M059J (cell line): ENCODE results near the gene U2AF1L4. TPM values are rescaled to one million over a fixed set of nuclear protein-coding genes. Genes with fewer than 3 reads are reported as not detected.

Source experiments
- DNase-seq: peaks from one replicate; pipeline ENCODE4 v3.0.0-alpha.2; 2012; ENCODE audit warnings: low read depth
- total RNA-seq: library from RNA; depleted of rRNA; stranded (reverse); fragments of >200 nt; shearing (Covaris generic); gene quantifications from 2 replicates; pipeline ENCODE4 v1.2.3, GENCODE V29; 2014; rRNA removed

Gene U2AF1L4, protein sequence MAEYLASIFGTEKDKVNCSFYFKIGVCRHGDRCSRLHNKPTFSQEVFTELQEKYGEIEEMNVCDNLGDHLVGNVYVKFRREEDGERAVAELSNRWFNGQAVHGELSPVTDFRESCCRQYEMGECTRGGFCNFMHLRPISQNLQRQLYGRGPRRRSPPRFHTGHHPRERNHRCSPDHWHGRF
- 18.0 and 24.9 TPM in 2 replicates for total RNA-seq

- peak; percentile 99 for DNase-seq
Observed at GRCh38 chr19:35745328-35746086, at the start of gene U2AF1L4, which contains the start of gene PSENEN. Gene U2AF1L4 (minus strand): TSS chr19:35745418. CDS start chr19:35745391, 27 bp downstream. Gene PSENEN (plus strand): TSS chr19:35745651. CDS start chr19:35745931, 280 bp downstream.

DNA sequence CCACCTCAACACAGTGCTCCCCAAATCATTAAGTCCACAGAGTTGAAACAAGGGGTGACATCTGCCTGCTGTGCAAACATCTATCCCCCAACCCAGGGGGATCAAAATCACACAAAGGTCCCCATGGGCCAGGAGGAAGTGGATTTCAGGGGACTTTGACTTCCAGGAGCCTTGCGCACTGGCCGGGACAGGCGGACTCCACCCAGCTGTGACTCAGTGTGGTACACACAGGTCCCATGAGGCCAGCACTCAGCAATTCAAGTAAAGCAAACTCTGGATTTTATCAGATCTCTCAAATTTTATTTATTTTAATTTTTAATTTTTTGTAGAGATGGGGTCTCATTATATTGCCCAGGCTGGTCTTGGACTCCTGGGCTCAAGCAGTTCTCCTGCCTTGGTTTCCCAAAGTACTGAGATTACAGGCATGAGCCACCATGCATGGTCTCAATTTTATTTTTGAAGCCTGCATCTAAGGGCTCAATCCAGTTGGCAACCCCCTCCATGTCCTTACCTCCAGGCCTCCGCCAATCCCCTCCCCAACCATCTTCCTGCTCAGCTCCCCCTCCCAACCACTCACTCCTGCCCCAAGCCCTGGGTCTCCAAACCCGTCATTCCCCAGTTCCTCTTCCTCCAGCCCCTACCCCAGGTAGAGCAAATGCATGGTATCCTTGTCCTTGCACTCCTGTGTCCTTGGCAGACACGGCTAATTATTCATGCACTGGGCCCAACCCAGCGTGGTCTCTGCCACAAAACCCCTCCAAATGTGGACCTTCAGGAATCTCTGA, 48.4 kb upstream of the U2AF1L4 start:
- DNase-seq: no peak

GRCh38 chr19:35792888-35793287, 47.7 kb upstream of the U2AF1L4 start:
- no peak for DNase-seq

GRCh38 chr19:35792312-35792711, 47.1 kb upstream of the U2AF1L4 start:
- DNase-seq: no peak

- no peak for DNase-seq
Observed at GRCh38 chr19:35791814-35792279, 46.6 kb upstream of the U2AF1L4 start.

- no peak for DNase-seq
Observed at GRCh38 chr19:35790981-35791813, 46.0 kb upstream of the U2AF1L4 start.

GRCh38 chr19:35789978-35790944, 45.0 kb upstream of the U2AF1L4 start:
- DNase-seq: no peak

- no peak for DNase-seq
Observed at GRCh38 chr19:35789195-35789977, 44.2 kb upstream of the U2AF1L4 start.

DNA sequence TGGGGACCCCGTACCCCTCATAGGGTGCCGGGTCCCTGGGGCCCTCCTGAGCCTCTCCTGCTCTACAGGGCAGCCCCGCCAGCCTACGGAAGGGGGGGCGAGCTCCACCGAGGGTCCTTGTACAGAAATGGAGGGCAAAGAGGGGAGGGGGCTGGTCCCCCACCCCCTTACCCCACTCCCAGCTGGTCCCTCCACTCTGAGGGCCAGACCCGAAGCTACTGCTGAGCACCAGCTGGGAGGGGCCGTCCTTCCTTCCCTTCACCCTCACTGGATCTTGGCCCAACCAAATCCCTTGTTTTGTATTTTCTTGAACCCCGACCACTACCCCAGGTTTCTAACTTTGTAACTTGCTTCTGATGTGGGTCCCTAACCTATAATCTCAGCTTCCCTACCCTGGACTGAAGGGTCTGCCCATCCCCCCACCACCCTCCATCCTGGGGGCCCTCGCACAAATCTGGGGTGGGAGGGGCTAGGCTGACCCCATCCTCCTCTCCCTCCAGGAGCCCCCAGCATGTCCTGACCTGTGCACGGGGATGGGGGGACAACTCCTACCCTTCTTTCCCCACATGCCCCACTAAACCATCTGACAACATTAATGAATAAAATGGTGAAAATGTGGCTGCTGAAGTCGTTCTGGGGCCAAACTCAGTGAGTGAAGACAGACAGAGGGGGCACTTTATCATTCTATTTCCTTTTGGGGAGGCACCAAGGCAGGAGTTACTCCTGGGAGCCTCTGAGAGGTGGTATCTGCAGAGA, 43.2 kb upstream of the U2AF1L4 start:
- no peak for DNase-seq

DNA sequence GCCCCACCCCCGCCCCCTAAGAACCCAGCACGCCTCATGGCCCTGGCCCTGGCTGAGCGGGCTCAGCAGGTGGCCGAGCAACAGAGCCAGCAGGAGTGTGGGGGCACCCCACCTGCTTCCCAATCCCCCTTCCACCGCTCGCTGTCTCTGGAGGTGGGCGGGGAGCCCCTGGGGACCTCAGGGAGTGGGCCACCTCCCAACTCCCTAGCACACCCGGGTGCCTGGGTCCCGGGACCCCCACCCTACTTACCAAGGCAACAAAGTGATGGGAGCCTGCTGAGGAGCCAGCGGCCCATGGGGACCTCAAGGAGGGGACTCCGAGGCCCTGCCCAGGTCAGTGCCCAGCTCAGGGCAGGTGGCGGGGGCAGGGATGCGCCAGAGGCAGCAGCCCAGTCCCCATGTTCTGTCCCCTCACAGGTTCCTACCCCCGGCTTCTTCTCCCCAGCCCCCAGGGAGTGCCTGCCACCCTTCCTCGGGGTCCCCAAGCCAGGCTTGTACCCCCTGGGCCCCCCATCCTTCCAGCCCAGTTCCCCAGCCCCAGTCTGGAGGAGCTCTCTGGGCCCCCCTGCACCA, 42.1 kb upstream of the U2AF1L4 start:
- DNase-seq: no peak

GRCh38 chr19:35786299-35787160, 41.3 kb upstream of the U2AF1L4 start:
- DNase-seq: no peak

GRCh38 chr19:35785339-35785627, 40.1 kb upstream of the U2AF1L4 start:
- no peak for DNase-seq

DNA sequence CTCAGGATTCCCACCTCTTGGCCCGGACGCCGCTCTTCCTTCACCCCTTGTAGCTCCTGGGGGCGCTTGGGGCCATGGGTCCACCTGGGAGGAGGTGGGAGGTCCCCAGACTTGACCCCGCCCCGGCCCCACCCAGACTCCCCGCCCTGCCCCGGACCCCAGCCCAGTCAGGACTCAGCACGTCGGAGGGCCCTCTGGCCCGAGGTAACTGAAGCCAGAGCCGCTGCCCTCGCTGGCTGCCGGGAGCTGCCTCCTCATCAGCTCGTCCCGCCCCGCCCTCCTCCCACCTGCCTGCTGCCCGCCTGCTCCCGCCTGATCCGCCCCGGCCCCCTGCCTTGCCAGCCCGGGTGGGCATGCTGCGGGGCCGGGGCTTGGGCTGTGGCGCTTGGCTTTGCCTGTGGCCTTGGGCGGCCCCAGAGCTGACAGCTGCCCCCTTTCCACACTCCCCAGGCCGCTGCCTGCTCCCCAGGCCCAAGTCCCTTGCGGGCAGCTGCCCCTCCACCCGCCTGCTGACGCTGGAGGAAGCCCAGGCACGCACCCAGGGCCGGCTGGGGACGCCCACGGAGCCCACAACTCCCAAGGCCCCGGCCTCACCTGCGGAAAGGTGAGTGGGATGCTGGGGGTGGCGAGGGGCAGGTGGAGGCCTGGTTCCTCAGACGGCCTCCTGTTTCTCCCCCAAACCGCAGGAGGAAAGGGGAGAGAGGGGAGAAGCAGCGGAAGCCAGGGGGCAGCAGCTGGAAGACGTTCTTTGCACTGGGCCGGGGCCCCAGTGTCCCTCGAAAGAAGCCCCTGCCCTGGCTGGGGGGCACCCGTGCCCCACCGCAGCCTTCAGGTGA, 39.5 kb upstream of the U2AF1L4 start:
- no peak for DNase-seq

DNA sequence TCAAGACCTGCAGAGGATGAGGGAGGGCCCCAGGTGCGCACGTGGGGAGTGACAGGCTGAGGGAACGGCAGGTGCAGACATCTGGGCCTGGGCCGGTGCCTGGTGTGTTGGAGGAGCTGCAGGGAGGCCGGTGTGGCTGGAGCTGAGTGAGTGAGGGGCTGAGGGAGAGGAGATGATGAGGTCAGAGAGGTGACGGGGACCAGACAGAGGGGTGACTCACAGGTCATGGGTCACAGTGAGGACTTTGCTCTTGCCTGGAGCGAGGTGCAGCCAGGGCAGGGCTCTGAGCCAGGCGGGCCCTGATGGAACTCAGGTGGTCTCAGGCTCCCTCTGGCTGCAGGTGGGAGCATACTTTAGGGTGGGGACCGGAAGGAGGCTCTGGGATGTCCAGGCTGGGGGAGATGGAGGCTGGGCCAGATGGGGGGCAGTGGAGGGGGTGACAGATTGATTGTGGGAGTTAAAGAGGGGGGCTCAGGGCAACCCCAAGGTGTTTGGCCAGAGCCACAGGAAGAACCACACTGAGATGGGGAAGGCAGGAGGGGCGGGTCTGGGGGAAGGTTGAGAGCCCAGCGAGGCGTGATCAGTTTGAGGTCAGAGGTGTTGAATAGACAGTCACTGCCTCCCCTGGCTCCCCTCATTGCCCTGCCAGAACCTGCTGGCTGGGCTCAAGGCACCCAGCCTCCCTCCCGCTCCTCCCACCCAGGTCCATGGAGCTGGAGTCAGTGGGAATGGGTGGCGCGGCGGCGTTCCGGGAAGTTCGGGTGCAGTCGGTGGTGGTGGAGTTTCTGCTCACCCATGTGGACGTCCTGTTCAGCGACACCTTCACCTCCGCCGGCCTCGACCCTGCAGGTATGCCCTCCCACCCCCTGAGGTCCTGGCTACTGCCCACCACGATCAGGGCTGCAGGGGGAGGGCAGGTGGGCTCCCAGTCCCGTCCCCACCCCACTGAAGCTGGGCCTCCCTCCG, 38.5 kb upstream of the U2AF1L4 start:
- no peak for DNase-seq

- no peak for DNase-seq
Observed at GRCh38 chr19:35782589-35782988, 37.4 kb upstream of the U2AF1L4 start.
